Measurements from ENCODE around the gene FAM131C.

FAM131C gene

DNA sequence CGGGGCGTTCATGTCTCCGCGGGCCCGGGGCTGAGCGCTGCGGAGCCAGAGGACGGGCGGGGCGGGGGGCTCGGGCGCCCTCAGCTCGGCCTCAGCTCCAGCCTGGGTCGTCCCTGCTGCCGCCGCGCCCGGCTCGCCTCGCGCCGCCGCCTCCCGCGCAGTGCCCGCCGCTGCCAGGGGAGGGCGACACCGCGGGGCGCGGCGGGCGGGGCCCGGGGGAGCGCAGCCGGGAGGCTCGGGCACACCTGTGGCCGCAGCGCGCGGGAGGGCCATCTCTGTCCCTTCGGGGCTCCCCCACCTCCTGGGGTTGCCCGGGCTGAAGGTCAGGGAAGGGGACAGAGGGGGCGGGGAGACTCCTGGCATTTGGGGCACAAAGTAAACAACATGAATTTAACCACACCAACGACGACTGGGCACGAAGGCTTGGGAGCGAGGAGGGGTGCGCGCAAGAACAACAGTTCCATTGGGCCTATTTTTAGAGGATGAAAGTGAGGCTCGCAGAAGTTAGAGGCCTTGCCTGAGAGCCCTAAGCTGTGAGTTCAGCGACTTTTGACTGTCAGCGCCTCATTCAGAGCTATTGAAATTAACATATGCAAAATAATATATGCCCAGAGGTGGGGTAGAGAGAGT is at the start of gene FAM131C:
TSS of gene FAM131C (minus strand) at position 162 of the 630 bp plus-strand sequence. CDS start 209 bp downstream, outside the sequence.
- Mint-ChIP-seq H3K27ac (no peak within 1 kb of the TSS), H3K36me3 (no peaks in the 10 kb centered on the region), H3K27me3 (peaks cover 14% of the 10 kb centered on the region), H3K4me3 (peak within 1 kb of the TSS; percentile 61), H3K4me1 (ENCODE audit: low read depth) (peaks cover 14% of the 10 kb centered on the region), H3K9me3 (ENCODE audit: low read depth) (no peaks in the 10 kb centered on the region)

GRCh38 chr1:16122916-16123315 is 49.5 kb upstream of the FAM131C start:
- no peaks in the 10 kb centered on the region for H3K27me3 Mint-ChIP-seq
- H3K9me3 Mint-ChIP-seq (ENCODE audit: low read depth): no peaks in the 10 kb centered on the region
- peaks cover 6% of the 10 kb centered on the region for H3K4me1 Mint-ChIP-seq (ENCODE audit: low read depth)
- no peaks in the 10 kb centered on the region for H3K36me3 Mint-ChIP-seq
- H3K4me3 Mint-ChIP-seq: no peak overlapping the region
- no peak overlapping the region for H3K27ac Mint-ChIP-seq

DNA sequence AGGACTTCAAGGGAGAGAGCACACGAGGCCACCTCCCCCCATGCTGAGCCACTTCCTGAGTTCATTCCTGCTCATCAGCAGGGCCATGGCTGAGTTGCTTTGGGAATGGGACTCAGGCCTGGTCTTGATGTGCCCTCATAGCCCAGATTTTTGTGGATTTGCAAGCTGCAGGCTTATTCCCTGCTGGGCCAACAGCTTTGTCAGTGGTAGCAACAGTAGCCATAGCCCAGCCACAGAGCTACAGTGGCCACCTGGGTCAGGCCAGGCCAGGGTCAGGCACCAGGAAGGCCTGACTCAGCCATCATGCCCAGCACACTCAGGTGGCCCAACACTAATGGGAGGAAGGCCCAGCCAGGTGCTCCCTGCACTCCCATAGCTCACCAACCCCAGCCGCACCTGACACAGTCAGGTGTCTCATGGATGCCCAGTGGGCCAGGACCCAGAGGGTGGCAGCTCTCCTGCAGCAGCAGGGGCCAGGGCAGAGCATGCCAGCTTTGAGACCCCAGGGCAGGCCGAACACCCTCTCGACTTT is 49.0 kb upstream of the FAM131C start:
- H3K36me3 Mint-ChIP-seq: no peaks in the 10 kb centered on the region
- no peaks in the 10 kb centered on the region for H3K9me3 Mint-ChIP-seq (ENCODE audit: low read depth)
- no peaks in the 10 kb centered on the region for H3K27me3 Mint-ChIP-seq
- H3K4me1 Mint-ChIP-seq (ENCODE audit: low read depth): peaks cover 6% of the 10 kb centered on the region
- H3K4me3 Mint-ChIP-seq: no peak overlapping the region
- H3K27ac Mint-ChIP-seq: no peak overlapping the region

DNA sequence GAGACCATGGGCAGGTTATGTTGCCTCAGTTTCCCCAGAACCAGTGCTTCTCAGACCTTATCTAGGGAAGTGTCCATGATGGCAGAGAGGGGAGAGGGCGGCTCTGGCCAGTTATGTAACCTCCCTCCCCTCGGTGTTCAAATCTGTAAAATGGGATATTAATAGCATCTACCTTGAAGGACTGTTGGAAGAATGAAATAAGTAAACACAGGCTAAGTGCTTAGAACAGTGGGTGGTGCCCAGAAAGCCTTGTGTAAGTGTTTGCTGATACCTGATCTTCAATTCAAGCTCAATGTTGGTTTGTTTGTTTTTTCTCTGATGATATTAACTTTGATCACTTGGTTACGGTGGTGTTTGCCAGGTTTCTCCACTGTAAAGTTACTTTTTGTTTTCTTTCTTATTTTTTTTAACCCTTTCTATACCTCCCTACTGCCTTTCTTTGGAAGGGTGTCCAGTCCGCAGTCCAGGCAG is 47.5 kb upstream of the FAM131C start:
- peaks cover 6% of the 10 kb centered on the region for H3K4me1 Mint-ChIP-seq (ENCODE audit: low read depth)
- no peaks in the 10 kb centered on the region for H3K36me3 Mint-ChIP-seq
- H3K27ac Mint-ChIP-seq: no peak overlapping the region
- no peaks in the 10 kb centered on the region for H3K27me3 Mint-ChIP-seq
- H3K9me3 Mint-ChIP-seq (ENCODE audit: low read depth): no peaks in the 10 kb centered on the region
- no peak overlapping the region for H3K4me3 Mint-ChIP-seq

DNA sequence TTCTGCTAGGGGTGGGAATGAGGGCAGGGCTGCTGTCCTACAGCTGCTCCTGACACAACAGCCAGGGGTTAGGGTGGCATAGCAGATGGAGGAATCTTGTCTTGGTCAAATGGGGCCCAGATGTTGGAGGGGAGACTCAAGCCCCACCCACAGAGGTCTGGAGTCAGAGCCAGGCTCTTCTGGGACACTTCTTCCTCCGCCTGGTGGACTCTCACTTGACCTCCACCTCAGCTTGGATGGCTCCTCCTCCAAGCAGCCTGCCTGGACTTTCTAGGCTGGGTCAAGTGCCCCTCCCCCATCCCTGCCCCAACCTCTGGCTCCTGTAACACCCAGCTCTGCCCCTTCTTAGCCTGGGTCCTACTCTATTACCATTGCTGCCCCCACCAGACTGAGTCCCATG is 47.0 kb upstream of the FAM131C start:
- Mint-ChIP-seq H3K4me3 (no peak overlapping the region), H3K36me3 (no peaks in the 10 kb centered on the region), H3K4me1 (ENCODE audit: low read depth) (peaks cover 6% of the 10 kb centered on the region), H3K27me3 (no peaks in the 10 kb centered on the region), H3K27ac (no peak overlapping the region), H3K9me3 (ENCODE audit: low read depth) (no peaks in the 10 kb centered on the region)

DNA sequence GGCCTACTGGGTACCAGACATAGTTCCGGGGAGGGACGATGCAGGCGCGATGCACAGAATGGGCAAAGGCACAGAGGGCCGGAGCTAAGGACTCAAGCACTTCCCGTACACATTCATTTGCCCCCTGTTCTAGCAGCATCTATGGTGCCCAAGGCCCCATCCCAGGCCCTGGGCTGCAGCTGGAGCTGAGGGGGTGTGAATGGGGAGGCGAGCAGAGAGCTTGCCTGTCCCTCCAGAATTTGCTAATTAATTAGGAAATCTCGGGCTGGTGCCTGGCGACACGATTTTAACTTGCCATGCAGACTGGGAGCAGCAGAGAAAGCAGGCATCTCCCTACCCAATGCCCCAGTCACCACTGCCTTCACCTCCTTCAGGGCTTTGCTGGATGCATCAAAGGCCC is 46.5 kb upstream of the FAM131C start:
- no peak overlapping the region for H3K4me3 Mint-ChIP-seq
- peaks cover 6% of the 10 kb centered on the region for H3K4me1 Mint-ChIP-seq (ENCODE audit: low read depth)
- no peaks in the 10 kb centered on the region for H3K9me3 Mint-ChIP-seq (ENCODE audit: low read depth)
- no peaks in the 10 kb centered on the region for H3K36me3 Mint-ChIP-seq
- H3K27me3 Mint-ChIP-seq: no peaks in the 10 kb centered on the region
- H3K27ac Mint-ChIP-seq: no peak overlapping the region

DNA sequence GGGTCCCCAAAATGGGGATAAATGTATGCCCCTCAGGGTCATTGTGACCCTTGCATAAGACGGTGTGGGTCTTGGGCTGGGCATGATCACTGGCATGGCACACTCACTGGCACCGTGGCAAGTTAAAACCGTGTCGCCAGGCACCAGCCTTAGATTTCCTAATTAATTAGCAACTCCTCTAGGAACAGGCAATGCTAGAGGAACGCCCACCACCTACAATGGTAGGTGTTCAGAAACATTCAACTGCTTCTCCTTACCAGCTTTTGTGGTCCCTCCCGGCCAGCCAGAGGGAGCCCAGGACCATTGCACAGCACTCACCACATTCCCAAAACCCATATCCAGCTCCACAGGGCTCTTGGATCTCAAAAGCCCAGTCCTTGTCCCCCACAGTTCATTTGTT is 46.1 kb upstream of the FAM131C start:
- H3K36me3 Mint-ChIP-seq: no peaks in the 10 kb centered on the region
- no peaks in the 10 kb centered on the region for H3K27me3 Mint-ChIP-seq
- H3K4me3 Mint-ChIP-seq: no peak overlapping the region
- H3K27ac Mint-ChIP-seq: no peak overlapping the region
- H3K4me1 Mint-ChIP-seq (ENCODE audit: low read depth): peaks cover 6% of the 10 kb centered on the region
- H3K9me3 Mint-ChIP-seq (ENCODE audit: low read depth): no peaks in the 10 kb centered on the region

DNA sequence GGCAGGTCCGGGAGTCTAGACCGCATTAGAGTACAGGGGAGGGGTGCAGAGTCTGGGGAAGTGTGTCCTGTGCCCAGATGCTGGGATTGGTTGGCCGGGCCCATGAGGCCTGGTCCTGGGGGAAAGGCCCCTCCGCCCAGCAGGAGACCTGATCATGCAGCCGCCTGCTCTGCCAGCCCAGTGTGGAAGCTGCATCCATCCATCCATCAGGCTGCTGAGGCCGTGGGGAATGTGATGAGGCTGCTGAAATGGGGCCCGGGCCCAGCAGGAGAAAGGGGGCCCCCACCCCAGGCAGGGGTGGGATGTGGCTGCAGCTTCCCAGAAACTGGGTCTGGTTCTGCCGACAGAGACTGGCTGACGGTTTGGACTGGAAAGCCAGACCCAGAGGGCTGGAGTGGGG is 45.3 kb upstream of the FAM131C start:
- H3K4me1 Mint-ChIP-seq (ENCODE audit: low read depth): peaks cover 6% of the 10 kb centered on the region
- no peaks in the 10 kb centered on the region for H3K9me3 Mint-ChIP-seq (ENCODE audit: low read depth)
- no peak overlapping the region for H3K27ac Mint-ChIP-seq
- no peaks in the 10 kb centered on the region for H3K27me3 Mint-ChIP-seq
- no peak overlapping the region for H3K4me3 Mint-ChIP-seq
- no peaks in the 10 kb centered on the region for H3K36me3 Mint-ChIP-seq

DNA sequence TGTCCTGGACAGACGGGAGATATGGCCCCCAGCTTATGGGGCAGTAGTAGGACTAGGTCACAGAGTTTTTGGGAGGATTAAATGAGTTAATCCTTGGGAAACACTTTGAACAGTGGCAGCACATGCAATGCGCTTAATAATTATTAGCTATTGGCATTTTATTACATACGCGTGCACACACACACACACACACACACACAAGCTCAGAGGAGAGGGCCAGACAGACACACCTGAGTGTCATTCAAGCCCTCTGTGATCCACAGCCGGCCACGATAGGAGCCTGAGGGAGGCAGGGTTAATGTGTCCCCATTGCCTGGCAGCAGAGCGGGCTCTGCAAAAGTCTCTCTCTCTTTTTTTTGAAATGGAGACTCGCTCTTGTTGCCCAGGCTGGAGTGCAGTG is 44.5 kb upstream of the FAM131C start:
- Mint-ChIP-seq H3K9me3 (ENCODE audit: low read depth) (no peaks in the 10 kb centered on the region), H3K4me1 (ENCODE audit: low read depth) (peaks cover 3% of the 10 kb centered on the region)

GRCh38 chr1:16117369-16117768 is 43.9 kb upstream of the FAM131C start:
- H3K4me3 Mint-ChIP-seq: no peak overlapping the region
- H3K27me3 Mint-ChIP-seq: no peaks in the 10 kb centered on the region
- no peaks in the 10 kb centered on the region for H3K36me3 Mint-ChIP-seq
- H3K4me1 Mint-ChIP-seq (ENCODE audit: low read depth): no peaks in the 10 kb centered on the region
- H3K9me3 Mint-ChIP-seq (ENCODE audit: low read depth): no peaks in the 10 kb centered on the region
- no peak overlapping the region for H3K27ac Mint-ChIP-seq

More for the DNA sequence above, 44.5 kb upstream of the FAM131C start:
- H3K27me3 Mint-ChIP-seq: no peaks in the 10 kb centered on the region
- H3K4me3 Mint-ChIP-seq: no peak overlapping the region
- no peaks in the 10 kb centered on the region for H3K36me3 Mint-ChIP-seq
- H3K27ac Mint-ChIP-seq: no peak overlapping the region

- Mint-ChIP-seq H3K27ac (no peak overlapping the region), H3K27me3 (no peaks in the 10 kb centered on the region), H3K4me1 (ENCODE audit: low read depth) (no peaks in the 10 kb centered on the region), H3K36me3 (no peaks in the 10 kb centered on the region), H3K9me3 (ENCODE audit: low read depth) (no peaks in the 10 kb centered on the region), H3K4me3 (no peak overlapping the region)
These were observed 43.2 kb upstream of the FAM131C start for GRCh38 chr1:16116625-16117024.

DNA sequence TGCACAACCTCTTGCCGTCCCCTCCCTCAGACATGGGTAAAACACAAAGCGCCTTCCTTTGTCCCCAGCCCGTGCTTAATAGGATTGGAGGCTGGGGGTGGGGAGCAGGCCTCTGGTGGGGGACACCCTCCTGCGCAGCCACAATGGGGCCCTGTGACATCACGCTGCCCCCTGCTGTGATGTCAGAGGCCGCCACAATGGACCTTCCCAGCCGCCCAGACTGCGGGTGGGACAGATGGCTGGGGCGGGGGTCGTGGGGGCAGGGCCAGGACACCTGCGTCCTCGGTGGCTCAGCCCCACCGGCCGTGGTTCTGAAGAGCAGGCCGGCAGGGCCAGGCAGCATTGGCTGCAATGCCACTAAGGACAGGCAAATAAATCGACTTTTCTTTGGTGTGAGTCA is 42.6 kb upstream of the FAM131C start:
- Mint-ChIP-seq H3K27ac (no peak overlapping the region), H3K4me3 (no peak overlapping the region), H3K4me1 (ENCODE audit: low read depth) (no peaks in the 10 kb centered on the region), H3K36me3 (no peaks in the 10 kb centered on the region), H3K9me3 (ENCODE audit: low read depth) (no peaks in the 10 kb centered on the region), H3K27me3 (no peaks in the 10 kb centered on the region)

DNA sequence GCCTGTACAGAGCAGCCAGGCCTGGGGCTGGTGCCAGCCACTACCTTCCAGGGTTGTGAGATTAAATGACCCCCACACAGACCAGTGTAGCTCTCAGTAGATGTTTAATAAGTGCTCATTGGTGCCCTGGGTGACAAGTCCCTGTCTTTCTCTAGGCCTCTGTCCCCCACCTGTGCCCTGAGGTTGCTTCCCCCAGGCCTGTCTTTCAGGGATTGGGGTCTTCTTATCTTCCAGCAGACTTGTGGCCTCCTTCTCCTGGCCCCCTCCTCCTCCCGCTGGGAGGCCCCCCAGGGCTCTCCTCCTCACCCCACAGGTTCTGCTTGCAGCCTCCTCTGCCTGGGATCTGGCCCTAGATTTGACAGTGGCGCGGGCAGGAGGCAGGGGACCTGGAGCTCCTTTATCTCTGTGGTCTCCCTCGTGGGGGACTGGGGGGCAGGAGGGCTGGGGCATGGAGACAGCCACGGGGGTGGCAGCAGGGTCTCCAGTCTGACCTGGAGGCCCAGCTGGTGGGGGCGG is 42.1 kb upstream of the FAM131C start:
- Mint-ChIP-seq H3K4me3 (no peak overlapping the region), H3K27ac (no peak overlapping the region), H3K9me3 (ENCODE audit: low read depth) (no peaks in the 10 kb centered on the region), H3K27me3 (no peaks in the 10 kb centered on the region), H3K4me1 (ENCODE audit: low read depth) (no peaks in the 10 kb centered on the region), H3K36me3 (no peaks in the 10 kb centered on the region)

- no peaks in the 10 kb centered on the region for H3K36me3 Mint-ChIP-seq
- H3K4me3 Mint-ChIP-seq: no peak overlapping the region
- no peak overlapping the region for H3K27ac Mint-ChIP-seq
- H3K27me3 Mint-ChIP-seq: no peaks in the 10 kb centered on the region
- H3K9me3 Mint-ChIP-seq (ENCODE audit: low read depth): no peaks in the 10 kb centered on the region
- H3K4me1 Mint-ChIP-seq (ENCODE audit: low read depth): no peaks in the 10 kb centered on the region
These were observed 41.3 kb upstream of the FAM131C start for GRCh38 chr1:16114527-16115467.
